ELF-1 (cell line): ENCODE measurements around the gene RND1.
A peak's percentile ranks its signal among the peaks of the same experiment; 100 is the strongest.
"Not testable (repeated sequence)": the region's sequence is repeated elsewhere in the genome, so short reads cannot be mapped to it uniquely, and the experiment has no call there.

Experiments
- DNase-seq: peaks from one replicate; pipeline ENCODE4 v3.0.0-alpha.2; 2016; ENCODE audit warnings: low read depth, low spot score

RND1 gene

GRCh38 chr12:48868451-48868850, 2.8 kb upstream of the RND1 start:
- DNase-seq: no peak

GRCh38 chr12:48866052-48866711, 512 bp upstream of the RND1 start:
- DNase-seq: no peak

GRCh38 chr12:48863291-48863690, 2.4 kb downstream of the RND1 start:
- DNase-seq: no peak

GRCh38 chr12:48862760-48863159, 2.9 kb downstream of the RND1 start:
- no peak for DNase-seq

DNA sequence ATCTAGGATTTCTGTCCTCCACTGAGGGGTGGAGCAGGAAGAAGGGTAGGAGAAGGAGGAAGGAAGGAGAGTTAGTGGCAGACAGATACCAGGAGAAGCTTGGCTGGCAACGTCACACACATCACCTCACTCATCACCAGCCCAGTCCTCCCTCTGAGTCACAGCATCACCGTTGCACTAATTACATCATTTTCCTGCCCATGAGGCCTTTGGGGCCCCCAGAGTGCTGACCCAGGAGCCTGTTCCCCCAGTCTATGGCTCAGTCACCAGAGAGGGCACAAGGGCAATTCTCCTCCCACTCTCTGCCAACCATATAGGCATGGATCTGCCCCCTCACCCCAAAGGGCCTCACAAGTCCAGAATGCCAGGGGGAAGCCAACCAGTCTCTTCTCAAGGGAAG, 4.6 kb downstream of the RND1 start:
- no peak for DNase-seq

DNA sequence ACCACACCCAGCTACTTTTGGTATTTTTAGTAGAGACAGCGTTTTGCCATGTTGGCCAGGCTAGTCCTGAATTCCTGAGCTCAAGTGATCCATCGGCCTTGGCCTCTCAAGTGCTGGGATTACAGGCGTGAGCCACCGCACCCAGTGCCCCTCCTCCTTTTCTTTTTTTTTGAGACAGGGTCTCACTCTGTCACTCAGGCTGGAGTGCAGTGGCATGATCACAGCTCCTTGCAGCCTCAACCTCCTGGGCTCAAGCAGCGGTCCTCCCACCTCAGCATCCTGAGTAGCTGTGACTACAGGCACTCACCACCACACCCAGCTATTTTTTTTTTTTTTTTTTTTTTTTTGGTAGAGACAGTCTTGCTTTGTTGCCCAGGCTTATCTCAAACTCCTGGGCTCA, 5.4 kb downstream of the RND1 start:
- not testable (repeated sequence) for DNase-seq

GRCh38 chr12:48859607-48860006, 6.1 kb downstream of the RND1 start:
- DNase-seq: no peak

GRCh38 chr12:48858043-48858442, 7.6 kb downstream of the RND1 start:
- no peak for DNase-seq

GRCh38 chr12:48857278-48857994, 8.2 kb downstream of the RND1 start:
- no peak for DNase-seq

DNA sequence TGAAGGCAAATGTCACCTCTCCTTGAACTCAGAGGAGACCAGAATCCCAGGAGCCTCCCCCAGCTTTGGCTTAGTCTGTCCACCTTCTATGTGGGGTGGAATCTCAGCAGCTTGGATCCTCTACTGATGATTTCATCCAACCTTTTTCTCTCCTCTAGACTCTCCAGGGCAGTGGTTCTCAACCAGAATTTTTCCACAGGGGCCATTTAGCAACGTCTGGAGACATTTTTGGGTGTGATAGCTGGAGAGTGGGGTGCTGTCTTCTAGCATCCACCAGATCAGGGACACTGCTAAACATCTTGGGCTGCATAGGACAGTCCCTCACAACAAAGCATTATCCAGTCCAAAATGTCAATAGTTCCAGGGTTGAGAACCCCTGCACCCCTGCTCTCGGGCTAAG, 9.3 kb downstream of the RND1 start:
- no peak for DNase-seq

GRCh38 chr12:48854932-48855331, 10.7 kb downstream of the RND1 start:
- DNase-seq: not testable (repeated sequence)

DNA sequence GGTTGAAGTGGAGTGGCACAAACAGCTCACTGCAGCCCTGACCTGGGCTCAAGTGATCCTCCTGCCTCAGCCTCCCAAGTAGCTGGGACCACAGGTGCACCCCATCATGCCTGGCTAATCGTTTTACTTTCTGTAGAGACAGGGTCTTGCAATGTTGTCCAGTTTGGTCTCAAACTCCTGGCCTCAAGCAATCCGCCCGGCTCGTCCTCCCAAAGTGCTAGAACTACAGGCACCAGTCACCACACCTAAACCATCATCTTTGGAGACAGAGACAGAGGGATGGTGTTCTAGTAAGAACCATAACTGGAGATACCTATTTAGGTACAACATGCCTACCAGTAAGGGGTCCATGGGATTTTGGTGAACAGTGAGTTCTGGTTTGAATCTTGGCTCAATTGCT, 11.2 kb downstream of the RND1 start:
- no peak for DNase-seq

DNA sequence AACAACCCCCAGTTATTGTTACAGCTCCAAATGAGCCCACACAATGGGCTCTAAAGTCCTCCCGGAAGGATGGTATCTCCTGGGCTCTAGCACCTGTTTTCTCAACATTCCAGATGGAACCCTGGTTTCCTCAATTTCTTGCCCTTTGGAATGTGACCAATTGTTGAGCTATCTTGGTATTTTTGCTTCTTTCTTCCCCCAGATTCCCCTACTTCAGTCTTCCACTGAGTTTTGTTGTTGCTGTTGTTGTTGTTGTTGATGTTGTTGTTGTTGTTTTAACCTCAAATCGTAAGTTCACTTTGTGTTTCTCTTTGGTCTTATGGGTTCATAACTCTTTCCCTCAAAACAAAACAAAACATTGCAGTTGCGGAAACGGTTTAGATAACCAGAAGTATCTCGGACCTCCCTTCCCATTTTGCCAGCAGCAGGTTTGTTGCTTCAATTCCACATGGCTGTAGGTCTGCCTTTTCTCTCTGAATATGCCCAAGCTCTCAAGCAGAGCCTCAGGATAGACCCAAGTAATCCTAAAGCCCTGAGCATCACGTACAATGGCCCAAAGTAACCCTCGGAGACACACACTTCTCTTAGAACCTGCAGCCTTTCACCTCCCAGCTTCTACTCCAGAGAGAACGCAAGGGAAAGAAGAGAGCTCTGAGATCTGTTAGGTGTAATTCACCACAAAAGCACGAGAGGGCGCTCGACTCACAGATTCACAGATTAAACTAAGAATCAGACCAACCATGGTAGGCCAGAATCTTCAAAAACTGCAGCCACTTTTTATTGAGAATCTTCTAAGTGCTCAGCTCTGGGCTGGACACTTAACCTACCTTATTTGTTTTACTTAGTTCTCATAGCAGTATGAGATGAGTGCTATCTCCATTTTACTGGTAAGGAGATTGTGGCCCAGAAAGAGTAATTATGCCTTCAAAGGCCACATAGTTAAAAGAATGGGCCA, 12.7 kb downstream of the RND1 start:
- peak; percentile 93 for DNase-seq

GRCh38 chr12:48851883-48852733, 13.6 kb downstream of the RND1 start, which contains the start of gene DDX23:
DDX23 (minus strand) TSS chr12:48852163; CDS start chr12:48845782, 6,381 bp downstream.
- peak; percentile 98 for DNase-seq

- DNase-seq: not testable (repeated sequence)
These were observed 23.6 kb downstream of the RND1 start for GRCh38 chr12:48842021-48842420.

GRCh38 chr12:48838048-48838447, 27.6 kb downstream of the RND1 start:
- no peak for DNase-seq

- no peak for DNase-seq
These were observed 33.2 kb downstream of the RND1 start for GRCh38 chr12:48832321-48833060.

GRCh38 chr12:48831257-48831656, 34.4 kb downstream of the RND1 start:
- DNase-seq: no peak

GRCh38 chr12:48828841-48829575, 36.7 kb downstream of the RND1 start:
- no peak for DNase-seq

DNA sequence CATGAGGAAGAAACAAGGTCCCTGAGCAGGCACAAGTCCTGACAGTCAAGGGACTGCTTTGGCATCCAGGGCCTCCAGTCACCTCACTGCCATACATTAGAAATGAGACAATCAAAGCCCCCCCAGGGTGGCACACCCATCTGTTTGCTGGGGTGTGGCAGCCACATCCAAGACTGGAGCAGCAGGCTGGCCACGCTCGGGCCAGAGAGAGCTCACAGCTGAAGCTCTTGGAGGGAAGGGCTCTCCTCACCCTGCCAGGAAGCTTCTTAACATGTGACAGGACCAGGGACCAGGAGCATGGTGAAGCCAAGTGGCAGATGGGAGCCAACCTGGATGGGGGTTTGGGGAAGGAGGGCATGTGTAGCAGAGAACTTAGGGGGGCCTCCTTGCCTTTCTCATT, 37.4 kb downstream of the RND1 start:
- DNase-seq: no peak
